ENCODE results near the gene GAB2. TPM values are rescaled to one million over a fixed set of nuclear protein-coding genes. Genes with fewer than 3 reads are reported as not detected.

GAB2 gene
- total RNA-seq, 4 donors from 2014 or later, result 39.6 to 57.3 (median 46.6) TPM

DNA sequence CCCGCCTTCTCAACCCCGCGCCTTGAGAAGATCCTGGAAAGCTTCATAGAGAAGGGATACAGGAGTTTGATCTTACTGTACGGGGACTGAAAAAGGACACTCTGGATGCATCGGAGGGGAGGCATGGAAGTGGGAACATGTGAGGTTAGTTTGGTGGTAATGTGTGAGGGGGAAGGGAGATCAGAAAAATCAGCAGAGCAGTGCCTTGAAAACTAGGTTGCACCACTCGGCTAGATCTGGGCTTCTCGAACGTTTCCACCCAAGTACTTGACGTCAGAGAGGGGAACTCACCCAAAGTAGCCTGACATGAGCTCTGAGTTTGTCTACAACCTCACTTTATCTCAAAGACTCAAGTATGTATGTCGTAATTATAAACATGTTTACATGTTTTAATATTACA is 214.4 kb downstream of the GAB2 start:
- Histone ChIP-seq H3K27ac (no peak overlapping the region), H3K4me1 (no peaks in the 10 kb centered on the region), H3K27me3 (no peaks in the 10 kb centered on the region), H3K36me3 (peaks cover 0 to 86% (median 0%) of the 10 kb centered on the region in 3 donors), H3K4me3 (no peak overlapping the region), H3K9me3 (no peaks in the 10 kb centered on the region)
- TF ChIP-seq, protein P1, sequence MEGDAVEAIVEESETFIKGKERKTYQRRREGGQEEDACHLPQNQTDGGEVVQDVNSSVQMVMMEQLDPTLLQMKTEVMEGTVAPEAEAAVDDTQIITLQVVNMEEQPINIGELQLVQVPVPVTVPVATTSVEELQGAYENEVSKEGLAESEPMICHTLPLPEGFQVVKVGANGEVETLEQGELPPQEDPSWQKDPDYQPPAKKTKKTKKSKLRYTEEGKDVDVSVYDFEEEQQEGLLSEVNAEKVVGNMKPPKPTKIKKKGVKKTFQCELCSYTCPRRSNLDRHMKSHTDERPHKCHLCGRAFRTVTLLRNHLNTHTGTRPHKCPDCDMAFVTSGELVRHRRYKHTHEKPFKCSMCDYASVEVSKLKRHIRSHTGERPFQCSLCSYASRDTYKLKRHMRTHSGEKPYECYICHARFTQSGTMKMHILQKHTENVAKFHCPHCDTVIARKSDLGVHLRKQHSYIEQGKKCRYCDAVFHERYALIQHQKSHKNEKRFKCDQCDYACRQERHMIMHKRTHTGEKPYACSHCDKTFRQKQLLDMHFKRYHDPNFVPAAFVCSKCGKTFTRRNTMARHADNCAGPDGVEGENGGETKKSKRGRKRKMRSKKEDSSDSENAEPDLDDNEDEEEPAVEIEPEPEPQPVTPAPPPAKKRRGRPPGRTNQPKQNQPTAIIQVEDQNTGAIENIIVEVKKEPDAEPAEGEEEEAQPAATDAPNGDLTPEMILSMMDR (IDR thresholded peaks at IDR 0.05), result no peak
- no peak for TF ChIP-seq POLR2A (IDR thresholded peaks at IDR 0.05)
- no peak for TF ChIP-seq EP300 (IDR thresholded peaks at IDR 0.05)
- 89 to 91% methylated on average over 10 of the region's 10 CpGs for WGBS, 2 donors
- DNase-seq (ENCODE audit: low spot score in 2 of 2), result no peak

DNA sequence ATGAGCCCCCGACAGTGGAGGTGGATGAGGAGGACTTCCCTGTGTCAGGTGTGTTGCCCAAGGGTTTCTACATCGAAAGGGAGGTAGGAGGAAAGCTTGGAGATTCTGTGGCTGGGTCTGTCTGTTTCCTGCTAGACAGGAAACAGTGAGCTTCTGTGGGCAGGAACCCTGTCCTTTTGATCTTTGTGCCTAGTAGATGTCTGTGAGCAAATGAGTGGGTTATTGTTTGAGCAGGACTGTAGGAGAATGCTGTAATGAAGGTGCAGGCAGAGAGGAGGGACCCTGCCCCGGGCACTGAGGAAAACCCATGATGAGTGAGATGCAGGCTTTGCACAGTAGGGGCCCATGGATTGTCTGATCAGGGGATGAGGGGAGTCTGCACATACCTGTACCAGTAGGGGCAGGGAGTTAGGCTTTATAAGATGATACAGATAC is 214.9 kb downstream of the GAB2 start:
- no peaks in the 10 kb centered on the region for H3K27me3 ChIP-seq
- no peak overlapping the region for H3K4me3 ChIP-seq
- no peak for DNase-seq (ENCODE audit: low spot score in 2 of 2)
- H3K27ac ChIP-seq, result no peak overlapping the region
- H3K9me3 ChIP-seq, result no peaks in the 10 kb centered on the region
- H3K36me3 ChIP-seq, result peaks cover 0 to 86% (median 0%) of the 10 kb centered on the region in 3 donors
- WGBS, 2 donors, result 52 to 57% methylated on average over 3 of the region's 3 CpGs
- no peak for TF ChIP-seq EP300 (IDR thresholded peaks at IDR 0.05)
- TF ChIP-seq, protein P1 (IDR thresholded peaks at IDR 0.05), result no peak
- no peak for TF ChIP-seq POLR2A (IDR thresholded peaks at IDR 0.05)
- no peaks in the 10 kb centered on the region for H3K4me1 ChIP-seq

DNA sequence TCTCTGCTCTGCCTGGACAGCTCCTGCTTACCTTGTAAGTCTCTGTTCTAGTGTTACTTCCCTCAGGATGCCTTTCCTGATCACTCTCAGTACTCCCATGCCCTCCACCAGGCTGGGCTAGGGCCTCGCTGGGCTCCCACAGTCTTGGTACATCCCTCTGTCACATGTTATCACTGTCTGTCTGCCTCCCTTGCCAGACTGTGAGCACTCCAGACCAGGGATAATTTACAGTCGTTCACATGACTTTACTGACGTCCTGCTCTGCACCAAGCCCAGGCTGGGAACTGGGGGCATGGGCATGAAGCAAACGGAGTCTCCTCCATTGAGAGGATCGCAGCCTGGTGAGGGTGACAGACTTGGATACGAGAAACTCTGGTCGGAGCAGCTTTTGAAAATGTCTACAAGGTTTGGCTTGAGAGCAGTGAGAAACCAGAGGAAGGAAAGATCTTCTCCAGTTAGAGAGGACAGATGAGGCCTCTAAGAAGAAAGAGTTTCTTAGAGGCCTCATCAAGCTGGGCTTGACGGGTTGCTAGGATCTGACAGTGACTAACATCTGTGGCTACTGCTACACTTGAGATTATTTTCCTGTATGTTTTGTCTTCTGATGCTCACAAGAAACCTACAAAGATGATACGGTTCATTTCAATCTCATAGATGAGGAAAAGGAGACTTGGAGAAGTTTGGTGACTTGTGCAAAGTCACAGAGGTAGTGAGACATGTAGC is 216.4 kb downstream of the GAB2 start:
- TF ChIP-seq, protein P1 (IDR thresholded peaks at IDR 0.05), result no peak
- TF ChIP-seq POLR2A (IDR thresholded peaks at IDR 0.05), result no peak
- Histone ChIP-seq H3K4me3 (no peak overlapping the region), H3K36me3 (peaks cover 0 to 83% (median 0%) of the 10 kb centered on the region in 3 donors), H3K27me3 (no peaks in the 10 kb centered on the region), H3K27ac (no peak overlapping the region), H3K4me1 (no peaks in the 10 kb centered on the region), H3K9me3 (no peaks in the 10 kb centered on the region)
- WGBS, 2 donors, result 80 to 84% methylated on average over 9 of the region's 9 CpGs
- DNase-seq (ENCODE audit: low spot score in 2 of 2), result no peak

GRCh38 chr11:78200553-78200952 is 217.1 kb downstream of the GAB2 start:
- Histone ChIP-seq H3K27me3 (no peaks in the 10 kb centered on the region), H3K4me3 (no peak overlapping the region), H3K4me1 (no peaks in the 10 kb centered on the region), H3K27ac (no peak overlapping the region), H3K36me3 (peaks cover 0 to 76% (median 0%) of the 10 kb centered on the region in 3 donors), H3K9me3 (no peaks in the 10 kb centered on the region)
- no peak for DNase-seq (ENCODE audit: low spot score in 2 of 2)
- WGBS, 2 donors, result 90 to 95% methylated on average over 9 to 13 of the region's 13 CpGs
- no peak for TF ChIP-seq POLR2A (IDR thresholded peaks at IDR 0.05)
- TF ChIP-seq EP300 (IDR thresholded peaks at IDR 0.05), result no peak
- TF ChIP-seq, protein P1 (IDR thresholded peaks at IDR 0.05), result no peak

DNA sequence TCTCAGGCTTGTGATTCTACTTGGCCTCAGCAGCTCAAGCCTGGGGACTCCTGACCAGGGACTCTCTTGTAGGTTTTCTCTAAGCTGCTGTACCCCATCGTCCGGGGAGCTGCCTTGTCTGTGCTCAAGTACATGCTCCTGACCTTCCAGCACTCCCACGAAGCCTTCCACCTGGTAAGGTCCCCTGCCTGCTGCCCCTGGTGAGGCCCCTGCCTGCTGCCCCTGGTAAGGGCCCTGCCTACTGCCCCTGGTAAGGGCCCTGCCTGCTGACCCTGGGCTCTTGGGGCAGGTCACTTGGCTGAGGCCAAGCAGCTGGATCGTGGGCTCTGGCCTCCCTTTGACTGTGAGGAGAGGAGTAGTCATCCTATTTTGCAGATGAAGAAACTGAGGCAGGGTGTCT is 217.6 kb downstream of the GAB2 start:
- Histone ChIP-seq H3K4me1 (peaks cover 0 to 3% (median 0%) of the 10 kb centered on the region in 4 donors), H3K36me3 (peaks cover 0 to 71% (median 0%) of the 10 kb centered on the region in 3 donors), H3K9me3 (no peaks in the 10 kb centered on the region), H3K4me3 (no peak overlapping the region), H3K27me3 (no peaks in the 10 kb centered on the region), H3K27ac (no peak overlapping the region)
- no peak for TF ChIP-seq POLR2A (IDR thresholded peaks at IDR 0.05)
- TF ChIP-seq, protein P1 (IDR thresholded peaks at IDR 0.05), result no peak
- TF ChIP-seq EP300 (IDR thresholded peaks at IDR 0.05), result no peak
- 73 to 78% methylated on average over 4 of the region's 4 CpGs for WGBS, 2 donors
- no peak for DNase-seq (ENCODE audit: low spot score in 2 of 2)

Data from tibial nerve (tissue), 4 donors.